Gastroesophageal sphincter (tissue), 4 donors: ENCODE data around the gene ANXA1. TPM values are rescaled to one million over a fixed set of nuclear protein-coding genes. Genes with fewer than 3 reads are reported as not detected.

Experiments used
- ATAC-seq: fragments of 150-250 bp; one replicate; pipeline ENCODE4 v1.9.1; 2016; ENCODE audit warnings: mild to moderate bottlenecking, moderate library complexity
- H3K27ac ChIP-seq, 4 donors: fragments of 200-600 bp; sonication (generic) in 3 of 4; 1 replicate in 3 of 4; 2 replicates in 1 of 4; pipeline ENCODE4 v1.5.1; 2016 to 2019
- H3K27me3 ChIP-seq: fragments of 200-600 bp; sonication (generic); one replicate; pipeline ENCODE4 v1.5.1; 2019
- H3K36me3 ChIP-seq, 2 donors: fragments of 200-600 bp; sonication (generic); one replicate each; pipeline ENCODE4 v1.5.1; 2019; ENCODE audit warnings: control low read depth in 1 of 2
- H3K4me1 ChIP-seq, 3 donors: fragments of 200-600 bp; sonication (generic); 1 replicate in 2 of 3; 2 replicates in 1 of 3; pipeline ENCODE4 v1.5.1; 2016 to 2019; ENCODE audit warnings: control low read depth in 2 of 3
- H3K4me3 ChIP-seq, 2 donors: fragments of 200-600 bp; sonication (generic); one replicate each; pipeline ENCODE4 v1.5.1; 2019; ENCODE audit warnings: mild to moderate bottlenecking in 1 of 2, moderate library complexity in 1 of 2
- H3K9me3 ChIP-seq, 3 donors: fragments of 200-600 bp; sonication (generic); one replicate each; pipeline ENCODE4 v1.5.1; 2017 to 2019; ENCODE audit warnings: control low read depth in 2 of 3
- EP300 ChIP-seq: sonication (generic); formaldehyde crosslinking; IDR thresholded peaks from one replicate; pipeline ENCODE4 v1.6.1; 2017; ENCODE audit warnings: antibody characterized with exemption, mild to moderate bottlenecking
- POLR2A ChIP-seq, 2 donors: fragments of 450-650 bp; IDR thresholded peaks; one replicate each; pipeline ENCODE4 v1.6.1; 2017; ENCODE audit warnings: antibody characterized with exemption in 2 of 2, mild to moderate bottlenecking in 2 of 2, moderate library complexity in 1 of 2
- POLR2AphosphoS5 ChIP-seq: sonication (generic); formaldehyde crosslinking; IDR thresholded peaks from one replicate; pipeline ENCODE4 v1.6.1; 2017; ENCODE audit warnings: antibody characterized with exemption
- WGBS, 2 donors: methylation state at CpG; one replicate each; pipeline ENCODE4 v1.1.5; 2018; ENCODE audit warnings: low coverage in 1 of 2; 5-methylcytosine and 5-hydroxymethylcytosine counted together
- total RNA-seq, 4 donors: library from RNA; depleted of rRNA; stranded (reverse); fragments of >200 nt; gene quantifications; one replicate each; pipeline ENCODE4 v1.1.0, GENCODE V29; 2016
- TF ChIP-seq, protein P1 (sequence below), 4 experiments: fragments of 200-600 bp in 2 of 4; fragments of 450-650 bp in 2 of 4; sonication (generic) in 1 of 4; IDR thresholded peaks; one replicate each; pipeline ENCODE4 v1.5.1; 2017 to 2019; ENCODE audit warnings: antibody characterized with exemption in 4 of 4, mild to moderate bottlenecking in 2 of 4, moderate library complexity in 2 of 4

ANXA1 gene
- total RNA-seq, 4 donors from 2014 or later, result 228 to 763 (median 356) TPM

DNA sequence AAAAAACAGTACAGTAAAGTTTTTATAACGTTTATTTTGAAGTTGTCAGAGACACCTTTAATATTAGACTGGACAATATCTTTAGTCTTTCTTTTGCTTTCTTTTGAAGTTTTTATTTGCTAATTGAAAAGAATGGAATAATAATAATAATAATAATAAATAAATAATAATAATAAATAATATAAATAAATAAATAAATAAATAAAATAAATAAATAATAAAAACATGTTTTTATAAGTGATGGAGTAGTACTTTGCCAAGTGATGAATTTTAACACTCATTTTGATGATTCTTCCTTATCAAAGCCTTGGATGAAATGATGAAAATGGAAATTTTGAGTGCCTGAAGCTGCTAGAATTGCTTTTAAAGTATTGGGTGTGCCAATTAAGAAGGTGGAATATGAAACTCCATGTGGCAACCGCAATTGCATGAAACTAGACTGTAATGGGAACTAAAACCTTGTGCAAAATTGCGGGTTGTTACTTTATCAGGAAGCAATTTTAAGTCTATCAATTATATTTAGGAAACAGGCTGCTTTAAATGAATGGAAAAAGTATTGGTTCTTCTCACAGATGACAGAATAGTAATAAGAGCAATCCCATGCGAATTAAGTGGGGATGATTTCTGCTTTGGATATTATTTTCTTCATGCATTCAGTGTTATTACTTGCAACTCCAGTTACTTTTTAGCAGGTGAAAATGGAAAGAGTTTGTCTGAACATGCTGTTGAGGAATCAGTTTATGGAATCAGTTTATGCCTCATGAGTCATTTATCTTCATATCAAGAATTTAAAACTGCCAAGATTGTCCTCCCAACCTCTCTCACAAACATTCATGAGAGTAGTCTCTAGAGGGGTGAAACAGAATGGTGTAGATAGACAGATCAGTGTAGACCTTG, 4.6 kb downstream of the ANXA1 start:
- H3K27me3 ChIP-seq, result no peaks in the 10 kb centered on the region
- 71 to 73% methylated on average over 4 of the region's 4 CpGs for WGBS, 2 donors
- ATAC-seq, result no peak
- H3K4me1 ChIP-seq, result peaks cover 8 to 54% (median 14%) of the 10 kb centered on the region in 3 donors
- TF ChIP-seq EP300 (no peak), POLR2A (IDR thresholded peaks at IDR 0.05) (no peak), POLR2AphosphoS5 (no peak)
- H3K4me3 ChIP-seq, result no peak overlapping the region
- H3K27ac ChIP-seq, result no peak overlapping the region
- peaks cover 2 to 30% of the 10 kb centered on the region in 2 donors for H3K36me3 ChIP-seq
- no peaks in the 10 kb centered on the region for H3K9me3 ChIP-seq

DNA sequence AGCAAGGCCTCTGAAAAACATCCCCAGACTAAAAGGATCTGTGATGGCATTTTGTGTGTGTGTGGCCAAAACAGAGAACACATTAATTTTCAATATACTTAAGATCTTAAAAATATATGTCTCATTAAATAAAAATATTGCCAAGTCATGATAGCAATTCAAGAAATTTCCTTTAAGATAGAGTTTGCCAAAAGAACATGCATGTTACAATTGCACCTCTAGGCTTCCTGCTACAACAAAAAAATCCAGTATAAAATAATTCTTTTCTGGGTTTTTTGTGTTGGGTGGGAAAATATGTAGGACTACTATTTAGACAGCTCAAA, 5.2 kb downstream of the ANXA1 start:
- H3K4me3 ChIP-seq, result no peak overlapping the region
- no peak overlapping the region for H3K27ac ChIP-seq
- TF ChIP-seq EP300, result no peak
- TF ChIP-seq POLR2AphosphoS5, result no peak
- no peak for TF ChIP-seq POLR2A (IDR thresholded peaks at IDR 0.05)
- TF ChIP-seq, protein P1, sequence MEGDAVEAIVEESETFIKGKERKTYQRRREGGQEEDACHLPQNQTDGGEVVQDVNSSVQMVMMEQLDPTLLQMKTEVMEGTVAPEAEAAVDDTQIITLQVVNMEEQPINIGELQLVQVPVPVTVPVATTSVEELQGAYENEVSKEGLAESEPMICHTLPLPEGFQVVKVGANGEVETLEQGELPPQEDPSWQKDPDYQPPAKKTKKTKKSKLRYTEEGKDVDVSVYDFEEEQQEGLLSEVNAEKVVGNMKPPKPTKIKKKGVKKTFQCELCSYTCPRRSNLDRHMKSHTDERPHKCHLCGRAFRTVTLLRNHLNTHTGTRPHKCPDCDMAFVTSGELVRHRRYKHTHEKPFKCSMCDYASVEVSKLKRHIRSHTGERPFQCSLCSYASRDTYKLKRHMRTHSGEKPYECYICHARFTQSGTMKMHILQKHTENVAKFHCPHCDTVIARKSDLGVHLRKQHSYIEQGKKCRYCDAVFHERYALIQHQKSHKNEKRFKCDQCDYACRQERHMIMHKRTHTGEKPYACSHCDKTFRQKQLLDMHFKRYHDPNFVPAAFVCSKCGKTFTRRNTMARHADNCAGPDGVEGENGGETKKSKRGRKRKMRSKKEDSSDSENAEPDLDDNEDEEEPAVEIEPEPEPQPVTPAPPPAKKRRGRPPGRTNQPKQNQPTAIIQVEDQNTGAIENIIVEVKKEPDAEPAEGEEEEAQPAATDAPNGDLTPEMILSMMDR (IDR thresholded peaks at IDR 0.05), result no peak
- H3K27me3 ChIP-seq, result no peaks in the 10 kb centered on the region
- no peak for ATAC-seq
- peaks cover 5 to 36% of the 10 kb centered on the region in 2 donors for H3K36me3 ChIP-seq
- H3K4me1 ChIP-seq, result peaks cover 7 to 52% (median 14%) of the 10 kb centered on the region in 3 donors
- H3K9me3 ChIP-seq, result no peaks in the 10 kb centered on the region

DNA sequence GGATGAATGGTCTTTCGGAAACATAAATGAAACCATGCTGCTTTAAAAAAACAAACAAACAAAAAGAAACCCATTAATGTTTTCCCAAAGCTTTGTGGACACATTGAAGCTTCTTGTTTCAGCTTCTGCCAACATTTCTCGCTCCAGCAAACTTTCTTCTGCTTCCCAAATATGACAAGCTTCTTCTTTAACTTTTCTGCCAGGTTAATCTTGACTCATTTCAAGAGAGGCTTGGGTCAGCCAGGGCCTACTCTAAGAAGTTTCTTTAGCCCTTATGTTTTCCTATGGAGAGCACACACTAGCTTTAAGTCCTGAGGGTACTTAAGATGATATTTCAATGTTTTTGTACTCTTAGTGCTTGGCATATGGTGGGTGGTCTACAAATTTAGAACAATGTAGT, 6.1 kb downstream of the ANXA1 start:
- no peak for ATAC-seq
- H3K4me1 ChIP-seq, result peaks cover 7 to 52% (median 14%) of the 10 kb centered on the region in 3 donors
- 54 to 80% methylated on average over 2 of the region's 2 CpGs for WGBS, 2 donors
- H3K36me3 ChIP-seq, result peaks cover 6 to 46% of the 10 kb centered on the region in 2 donors
- TF ChIP-seq POLR2AphosphoS5, result no peak
- no peak for TF ChIP-seq POLR2A (IDR thresholded peaks at IDR 0.05)
- no peak for TF ChIP-seq EP300
- TF ChIP-seq, protein P1 (IDR thresholded peaks at IDR 0.05), result no peak
- H3K27me3 ChIP-seq, result no peaks in the 10 kb centered on the region
- H3K4me3 ChIP-seq, result no peak overlapping the region
- peak overlapping the region in 1 of 4 donors; percentile 20 for H3K27ac ChIP-seq
- H3K9me3 ChIP-seq, result no peaks in the 10 kb centered on the region

DNA sequence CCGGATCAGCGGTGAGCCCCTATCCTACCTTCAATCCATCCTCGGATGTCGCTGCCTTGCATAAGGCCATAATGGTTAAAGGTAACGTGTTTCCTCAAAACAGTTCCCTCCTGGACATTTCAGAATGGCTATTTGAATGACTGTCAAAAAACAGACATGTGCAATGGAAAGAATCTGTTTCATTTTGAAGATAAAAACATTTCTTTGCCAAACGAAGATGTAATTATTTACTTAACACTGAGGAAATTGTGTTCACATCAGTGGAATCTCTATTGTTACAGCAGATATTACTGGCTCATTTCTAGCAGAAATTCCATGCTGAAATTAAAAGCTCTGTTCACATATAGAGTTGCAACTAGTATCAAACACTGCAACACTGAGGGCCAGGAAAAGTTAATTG, 7.1 kb downstream of the ANXA1 start:
- Histone ChIP-seq H3K4me1 (peaks cover 7 to 47% (median 12%) of the 10 kb centered on the region in 3 donors), H3K36me3 (peaks cover 13 to 55% of the 10 kb centered on the region in 2 donors), H3K9me3 (no peaks in the 10 kb centered on the region), H3K27ac (no peak overlapping the region), H3K4me3 (no peak overlapping the region), H3K27me3 (no peaks in the 10 kb centered on the region)
- no peak for ATAC-seq
- 77 to 82% methylated on average over 6 of the region's 6 CpGs for WGBS, 2 donors
- TF ChIP-seq POLR2AphosphoS5 (no peak), EP300 (no peak), POLR2A (IDR thresholded peaks at IDR 0.05) (no peak)
- TF ChIP-seq, protein P1 (IDR thresholded peaks at IDR 0.05), result no peak

DNA sequence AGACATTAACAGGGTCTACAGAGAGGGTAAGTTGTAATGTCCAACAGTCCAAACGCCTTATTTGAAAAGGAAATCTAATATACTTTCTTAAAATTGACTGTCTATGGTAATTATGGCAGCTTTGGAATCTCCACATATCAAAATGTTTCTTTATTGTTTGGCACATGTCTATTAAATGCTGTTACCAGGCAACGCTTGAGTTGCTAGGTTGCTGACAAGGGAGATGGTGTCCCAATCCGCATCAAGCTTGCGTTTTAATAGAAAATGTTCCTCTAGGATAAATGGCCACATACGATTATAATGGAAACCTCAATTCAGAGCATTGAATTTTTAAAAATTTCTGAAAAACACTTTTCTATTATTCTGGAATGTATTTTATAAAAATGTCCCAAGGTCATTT, 9.2 kb downstream of the ANXA1 start:
- Histone ChIP-seq H3K4me1 (peaks cover 3 to 26% (median 5%) of the 10 kb centered on the region in 3 donors), H3K27me3 (no peaks in the 10 kb centered on the region), H3K4me3 (no peak overlapping the region), H3K36me3 (peaks cover 22 to 77% of the 10 kb centered on the region in 2 donors), H3K9me3 (no peaks in the 10 kb centered on the region), H3K27ac (no peak overlapping the region)
- no peak for ATAC-seq
- TF ChIP-seq, protein P1 (IDR thresholded peaks at IDR 0.05), result no peak
- TF ChIP-seq POLR2A (IDR thresholded peaks at IDR 0.05), result no peak
- no peak for TF ChIP-seq POLR2AphosphoS5
- TF ChIP-seq EP300, result no peak
- 94% methylated on average over 5 of the region's 5 CpGs for WGBS, 2 donors
